WTC11 (cell line): ENCODE results near the gene PHLDA2.
"Not testable (repeated sequence)": the region's sequence is repeated elsewhere in the genome, so short reads cannot be mapped to it uniquely, and the experiment has no call there.

Experiments
- ATF3 ChIP-seq: sonication (generic); formaldehyde crosslinking; conservative IDR thresholded peaks from 2 replicates; pipeline ENCODE4 v1.8.1; 2022; ENCODE audit warnings: mild to moderate bottlenecking, missing genetic modification reagents
- E2F1 ChIP-seq: sonication (generic); formaldehyde crosslinking; IDR thresholded peaks from 2 replicates; pipeline ENCODE4 v1.8.0; 2022; ENCODE audit warnings: mild to moderate bottlenecking, missing genetic modification reagents
- E2F4 ChIP-seq: sonication (generic); formaldehyde crosslinking; IDR thresholded peaks from 2 replicates; pipeline ENCODE4 v1.8.1; 2022; ENCODE audit warnings: low read depth, mild to moderate bottlenecking, moderate library complexity, missing genetic modification reagents, borderline replicate concordance
- FOXK1 ChIP-seq: sonication (generic); formaldehyde crosslinking; IDR thresholded peaks from 2 replicates; pipeline ENCODE4 v1.8.0; 2022; ENCODE audit warnings: mild to moderate bottlenecking, moderate library complexity, missing genetic modification reagents
- HMGXB4 ChIP-seq: sonication (generic); formaldehyde crosslinking; IDR thresholded peaks from 2 replicates; pipeline ENCODE4 v1.8.1; 2023; ENCODE audit warnings: mild to moderate bottlenecking, moderate library complexity, missing genetic modification reagents
- MLX ChIP-seq: sonication (generic); formaldehyde crosslinking; IDR thresholded peaks from 2 replicates; pipeline ENCODE4 v1.8.1; 2023; ENCODE audit warnings: mild to moderate bottlenecking, missing genetic modification reagents, moderate library complexity
- NFYB ChIP-seq: sonication (generic); formaldehyde crosslinking; conservative IDR thresholded peaks from 2 replicates; pipeline ENCODE4 v1.8.0; 2022; ENCODE audit warnings: low read depth, missing genetic modification reagents
- NR1H2 ChIP-seq: sonication (generic); formaldehyde crosslinking; IDR thresholded peaks from 2 replicates; pipeline ENCODE4 v1.9.0; 2021; ENCODE audit warnings: mild to moderate bottlenecking, moderate library complexity, missing genetic modification reagents
- PRRX2 ChIP-seq: fragments of 250-450 bp; sonication (Bioruptor Pico); IDR thresholded peaks from 2 replicates; pipeline ENCODE4 v1.8.0; 2021; ENCODE audit warnings: mild to moderate bottlenecking
- TEAD4 ChIP-seq: sonication (generic); formaldehyde crosslinking; IDR thresholded peaks from 2 replicates; pipeline ENCODE4 v1.8.0; 2022; ENCODE audit warnings: mild to moderate bottlenecking, missing genetic modification reagents
- ZNF671 ChIP-seq: fragments of 250-450 bp; sonication (Bioruptor Pico); IDR thresholded peaks from 2 replicates; pipeline ENCODE4 v1.8.0; 2021; ENCODE audit warnings: mild to moderate bottlenecking
- TF ChIP-seq, protein P1 (sequence below): fragments of 200-600 bp; IDR thresholded peaks from 2 replicates; pipeline ENCODE4 v1.8.0; 2022; ENCODE audit warnings: antibody characterized with exemption
- TF ChIP-seq, protein P2 (sequence below): sonication (generic); formaldehyde crosslinking; IDR thresholded peaks from 2 replicates; pipeline ENCODE4 v1.8.1; 2022; ENCODE audit warnings: low read depth, missing genetic modification reagents, borderline replicate concordance

- TF ChIP-seq NR1H2, MLX, HMGXB4, ATF3, ZNF671, E2F1, TEAD4, PRRX2, NFYB, FOXK1, E2F4 (CRISPR knock-in tag): not testable (repeated sequence)
- TF ChIP-seq, protein P1, sequence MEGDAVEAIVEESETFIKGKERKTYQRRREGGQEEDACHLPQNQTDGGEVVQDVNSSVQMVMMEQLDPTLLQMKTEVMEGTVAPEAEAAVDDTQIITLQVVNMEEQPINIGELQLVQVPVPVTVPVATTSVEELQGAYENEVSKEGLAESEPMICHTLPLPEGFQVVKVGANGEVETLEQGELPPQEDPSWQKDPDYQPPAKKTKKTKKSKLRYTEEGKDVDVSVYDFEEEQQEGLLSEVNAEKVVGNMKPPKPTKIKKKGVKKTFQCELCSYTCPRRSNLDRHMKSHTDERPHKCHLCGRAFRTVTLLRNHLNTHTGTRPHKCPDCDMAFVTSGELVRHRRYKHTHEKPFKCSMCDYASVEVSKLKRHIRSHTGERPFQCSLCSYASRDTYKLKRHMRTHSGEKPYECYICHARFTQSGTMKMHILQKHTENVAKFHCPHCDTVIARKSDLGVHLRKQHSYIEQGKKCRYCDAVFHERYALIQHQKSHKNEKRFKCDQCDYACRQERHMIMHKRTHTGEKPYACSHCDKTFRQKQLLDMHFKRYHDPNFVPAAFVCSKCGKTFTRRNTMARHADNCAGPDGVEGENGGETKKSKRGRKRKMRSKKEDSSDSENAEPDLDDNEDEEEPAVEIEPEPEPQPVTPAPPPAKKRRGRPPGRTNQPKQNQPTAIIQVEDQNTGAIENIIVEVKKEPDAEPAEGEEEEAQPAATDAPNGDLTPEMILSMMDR, result not testable (repeated sequence)
- TF ChIP-seq, protein P2, sequence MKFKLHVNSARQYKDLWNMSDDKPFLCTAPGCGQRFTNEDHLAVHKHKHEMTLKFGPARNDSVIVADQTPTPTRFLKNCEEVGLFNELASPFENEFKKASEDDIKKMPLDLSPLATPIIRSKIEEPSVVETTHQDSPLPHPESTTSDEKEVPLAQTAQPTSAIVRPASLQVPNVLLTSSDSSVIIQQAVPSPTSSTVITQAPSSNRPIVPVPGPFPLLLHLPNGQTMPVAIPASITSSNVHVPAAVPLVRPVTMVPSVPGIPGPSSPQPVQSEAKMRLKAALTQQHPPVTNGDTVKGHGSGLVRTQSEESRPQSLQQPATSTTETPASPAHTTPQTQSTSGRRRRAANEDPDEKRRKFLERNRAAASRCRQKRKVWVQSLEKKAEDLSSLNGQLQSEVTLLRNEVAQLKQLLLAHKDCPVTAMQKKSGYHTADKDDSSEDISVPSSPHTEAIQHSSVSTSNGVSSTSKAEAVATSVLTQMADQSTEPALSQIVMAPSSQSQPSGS (CRISPR knock-in tag), result not testable (repeated sequence)
These were observed 8.6 kb upstream of the PHLDA2 start for GRCh38 chr11:2937641-2938457.
